Measurements from ENCODE around the gene PTGIR. TPM values are rescaled to one million over a fixed set of nuclear protein-coding genes. Genes with fewer than 3 reads are reported as not detected.
A peak's percentile ranks its signal among the peaks of the same experiment; 100 is the strongest.

PTGIR gene
- total and polyA plus RNA-seq, 2 experiments from 2014 or later = 21.1 TPM

- Histone ChIP-seq H3K9me2 (ENCODE audit: insufficient read depth) (no peaks in the 10 kb centered on the region), H3K79me2 (ENCODE audit: insufficient read depth) (no peaks in the 10 kb centered on the region), H3F3A (ENCODE audit: insufficient read depth) (peaks cover 4% of the 10 kb centered on the region; the same call in 1 of the 2 replicates), H3K9ac (peak overlapping the region; percentile 68), H3K4me1 (ENCODE audit: insufficient read depth) (peaks cover 5% of the 10 kb centered on the region; the same call in 1 of the 2 replicates), H4K20me1 (ENCODE audit: insufficient read depth) (no peaks in the 10 kb centered on the region), H3K27me3 (replicated peaks; ENCODE audit: insufficient read depth) (no peaks in the 10 kb centered on the region), H3K27ac (no peak overlapping the region), H3K36me3 (ENCODE audit: low read depth) (no peaks in the 10 kb centered on the region), H3K4me3 (peak overlapping the region; percentile 70), H3K4me2 (ENCODE audit: unreplicated experiment) (peak overlapping the region; percentile 72), H3K9me3 (ENCODE audit: low read depth) (no peaks in the 10 kb centered on the region), H2AFZ (peak overlapping the region; percentile 67)
- 5 to 6% methylated on average over 8 to 28 of the region's 28 CpGs for WGBS, 2 experiments (ENCODE audit: low coverage in 1 of 2, low lambda C conversion rate in 2 of 2, missing lambda C conversion rate in 2 of 2)
- in situ Hi-C loops (cut with MboI) = no loop called here
- TF ChIP-seq EZH2phosphoT487 (IDR thresholded peaks at IDR 0.05; ENCODE audit: insufficient read depth, low read depth) (no peak), EZH2 (IDR thresholded peaks at IDR 0.05; ENCODE audit: insufficient read depth, poor library complexity, severe bottlenecking) (no peak)
- DNase-seq = peak; percentile 53
These were observed 34.5 kb upstream of the PTGIR start for GRCh38 chr19:46659151-46660007.

- Histone ChIP-seq H3K4me1 (ENCODE audit: insufficient read depth) (0 out of 2 replicates have a peak, but pooled peaks cover under 1% of the 10 kb centered on the region), H3F3A (ENCODE audit: insufficient read depth) (peaks cover under 1% of the 10 kb centered on the region; the same call in 1 of the 2 replicates), H3K9me3 (ENCODE audit: low read depth) (no peaks in the 10 kb centered on the region), H3K9me2 (ENCODE audit: insufficient read depth) (no peaks in the 10 kb centered on the region), H3K27me3 (replicated peaks; ENCODE audit: insufficient read depth) (no peaks in the 10 kb centered on the region), H2AFZ (no peak overlapping the region), H3K9ac (no peak overlapping the region), H3K27ac (no peak overlapping the region), H3K4me3 (no peak overlapping the region), H3K36me3 (ENCODE audit: low read depth) (no peaks in the 10 kb centered on the region), H4K20me1 (ENCODE audit: insufficient read depth) (no peaks in the 10 kb centered on the region), H3K4me2 (ENCODE audit: unreplicated experiment) (no peak overlapping the region), H3K79me2 (ENCODE audit: insufficient read depth) (no peaks in the 10 kb centered on the region)
- no peak for TF ChIP-seq EZH2phosphoT487 (IDR thresholded peaks at IDR 0.05; ENCODE audit: insufficient read depth, low read depth)
- TF ChIP-seq EZH2 (IDR thresholded peaks at IDR 0.05; ENCODE audit: insufficient read depth, poor library complexity, severe bottlenecking) = no peak
- 90% methylated on average over 5 of the region's 5 CpGs for WGBS, 2 experiments (ENCODE audit: low coverage in 1 of 2, low lambda C conversion rate in 2 of 2, missing lambda C conversion rate in 2 of 2)
- no peak for DNase-seq
- in situ Hi-C loops (cut with MboI) = no loop called here
These were observed 31.7 kb upstream of the PTGIR start for GRCh38 chr19:46656541-46656940.

- in situ Hi-C loops (cut with MboI) = no loop called here
- Histone ChIP-seq H4K20me1 (ENCODE audit: insufficient read depth) (no peaks in the 10 kb centered on the region), H3K4me3 (no peak overlapping the region), H3K9ac (no peak overlapping the region), H3K4me1 (ENCODE audit: insufficient read depth) (no peaks in the 10 kb centered on the region), H3K9me3 (ENCODE audit: low read depth) (no peaks in the 10 kb centered on the region), H3K79me2 (ENCODE audit: insufficient read depth) (no peaks in the 10 kb centered on the region), H3K27me3 (replicated peaks; ENCODE audit: insufficient read depth) (no peaks in the 10 kb centered on the region), H3F3A (ENCODE audit: insufficient read depth) (no peaks in the 10 kb centered on the region), H2AFZ (no peak overlapping the region), H3K27ac (no peak overlapping the region), H3K9me2 (ENCODE audit: insufficient read depth) (no peaks in the 10 kb centered on the region), H3K36me3 (ENCODE audit: low read depth) (no peaks in the 10 kb centered on the region), H3K4me2 (ENCODE audit: unreplicated experiment) (no peak overlapping the region)
- no peak for TF ChIP-seq EZH2 (IDR thresholded peaks at IDR 0.05; ENCODE audit: insufficient read depth, poor library complexity, severe bottlenecking)
- no peak for TF ChIP-seq EZH2phosphoT487 (IDR thresholded peaks at IDR 0.05; ENCODE audit: insufficient read depth, low read depth)
- DNase-seq = no peak
- WGBS, 2 experiments (ENCODE audit: low coverage in 1 of 2, low lambda C conversion rate in 2 of 2, missing lambda C conversion rate in 2 of 2) = 82 to 94% methylated on average over 11 to 16 of the region's 16 CpGs
These were observed 29.8 kb upstream of the PTGIR start for GRCh38 chr19:46654621-46655152.

DNA sequence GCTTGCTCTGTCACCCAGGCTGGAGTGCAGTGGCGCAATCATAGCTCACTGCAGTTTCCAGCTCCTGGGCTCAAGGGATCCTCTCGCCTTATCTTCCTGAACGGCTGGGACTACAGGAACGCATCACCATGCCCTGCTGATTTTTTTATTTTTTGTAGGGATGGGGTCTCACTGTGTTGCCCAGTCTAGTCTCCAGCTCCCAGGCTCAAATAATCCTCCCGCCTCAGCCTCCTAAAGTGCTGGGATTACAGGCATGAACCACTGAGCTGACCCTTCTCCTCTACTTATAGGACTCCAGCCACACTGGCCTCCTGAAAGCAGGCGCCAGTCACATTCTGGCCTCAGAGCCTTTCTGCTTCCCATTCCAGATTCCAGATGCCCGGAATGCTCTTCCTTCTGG, 25.6 kb upstream of the PTGIR start:
- no peak for TF ChIP-seq EZH2phosphoT487 (IDR thresholded peaks at IDR 0.05; ENCODE audit: insufficient read depth, low read depth)
- no peak for TF ChIP-seq EZH2 (IDR thresholded peaks at IDR 0.05; ENCODE audit: insufficient read depth, poor library complexity, severe bottlenecking)
- 92 to 93% methylated on average over 7 of the region's 7 CpGs for WGBS, 2 experiments (ENCODE audit: low coverage in 1 of 2, low lambda C conversion rate in 2 of 2, missing lambda C conversion rate in 2 of 2)
- in situ Hi-C loops (cut with MboI) = no loop called here

More for the DNA sequence above, 25.6 kb upstream of the PTGIR start:
- Histone ChIP-seq H3K27me3 (replicated peaks; ENCODE audit: insufficient read depth) (no peaks in the 10 kb centered on the region), H3K4me1 (ENCODE audit: insufficient read depth) (no peaks in the 10 kb centered on the region), H3K36me3 (ENCODE audit: low read depth) (no peaks in the 10 kb centered on the region), H3K27ac (no peak overlapping the region), H3K4me2 (ENCODE audit: unreplicated experiment) (no peak overlapping the region), H3F3A (ENCODE audit: insufficient read depth) (no peaks in the 10 kb centered on the region), H3K79me2 (ENCODE audit: insufficient read depth) (no peaks in the 10 kb centered on the region), H3K9ac (no peak overlapping the region), H2AFZ (no peak overlapping the region), H3K4me3 (no peak overlapping the region), H3K9me3 (ENCODE audit: low read depth) (no peaks in the 10 kb centered on the region), H4K20me1 (ENCODE audit: insufficient read depth) (no peaks in the 10 kb centered on the region), H3K9me2 (ENCODE audit: insufficient read depth) (no peaks in the 10 kb centered on the region)
- DNase-seq = no peak
